Measurements from ENCODE around the gene C16orf86. TPM values are rescaled to one million over a fixed set of nuclear protein-coding genes. Genes with fewer than 3 reads are reported as not detected.

Gene C16orf86
- total RNA-seq, 2 donors from 2014 or later: 6.6 to 11.9 TPM

- Histone ChIP-seq H3K27me3 (replicated peaks; ENCODE audit: insufficient read depth) (no peaks in the 10 kb centered on the region), H3K4me3 (no peak overlapping the region), H3K9me3 (no peaks in the 10 kb centered on the region), H3K36me3 (no peaks in the 10 kb centered on the region), H3K27ac (peak overlapping the region in 1 of 2 donors; percentile 53), H3K4me1 (ENCODE audit: control insufficient read depth in 1 of 2, low read depth in 2 of 2) (peaks cover 14 to 24% of the 10 kb centered on the region in 2 donors)
- ATAC-seq (ENCODE audit: insufficient number of reproducible peaks, low FRiP score, low read depth) (no peak), DNase-seq (ENCODE audit: low spot score) (no peak)
- no peak for TF ChIP-seq CTCF (IDR thresholded peaks at IDR 0.05)
Observed at GRCh38 chr16:67668495-67669157, 2.0 kb downstream of the C16orf86 start.

GRCh38 chr16:67669499-67670101 is 3.0 kb downstream of the C16orf86 start:
- TF ChIP-seq CTCF (IDR thresholded peaks at IDR 0.05): no peak
- no peaks in the 10 kb centered on the region for H3K27me3 ChIP-seq (replicated peaks; ENCODE audit: insufficient read depth)
- DNase-seq (ENCODE audit: low spot score) (no peak), ATAC-seq (ENCODE audit: insufficient number of reproducible peaks, low FRiP score, low read depth) (no peak)
- no peak overlapping the region for H3K27ac ChIP-seq
- H3K9me3 ChIP-seq: no peaks in the 10 kb centered on the region
- H3K36me3 ChIP-seq: no peaks in the 10 kb centered on the region
- H3K4me3 ChIP-seq: no peak overlapping the region
- peaks cover 14 to 24% of the 10 kb centered on the region in 2 donors for H3K4me1 ChIP-seq (ENCODE audit: control insufficient read depth in 1 of 2, low read depth in 2 of 2)

GRCh38 chr16:67672306-67672705 is 5.7 kb downstream of the C16orf86 start:
- Histone ChIP-seq H3K4me3 (no peak overlapping the region), H3K27me3 (replicated peaks; ENCODE audit: insufficient read depth) (no peaks in the 10 kb centered on the region), H3K27ac (no peak overlapping the region), H3K4me1 (ENCODE audit: control insufficient read depth in 1 of 2, low read depth in 2 of 2) (peaks cover 4 to 9% of the 10 kb centered on the region in 2 donors), H3K9me3 (no peaks in the 10 kb centered on the region), H3K36me3 (no peaks in the 10 kb centered on the region)
- DNase-seq (ENCODE audit: low spot score) (no peak), ATAC-seq (ENCODE audit: insufficient number of reproducible peaks, low FRiP score, low read depth) (no peak)
- no peak for TF ChIP-seq CTCF (IDR thresholded peaks at IDR 0.05)

- Histone ChIP-seq H3K4me3 (no peak overlapping the region), H3K27me3 (replicated peaks; ENCODE audit: insufficient read depth) (no peaks in the 10 kb centered on the region), H3K27ac (peak overlapping the region in 1 of 2 donors; percentile 61), H3K4me1 (ENCODE audit: control insufficient read depth in 1 of 2, low read depth in 2 of 2) (peaks cover 0 to 4% of the 10 kb centered on the region in 2 donors), H3K9me3 (no peaks in the 10 kb centered on the region), H3K36me3 (no peaks in the 10 kb centered on the region)
- peak; percentile 35 for TF ChIP-seq CTCF (IDR thresholded peaks at IDR 0.05)
- ATAC-seq (ENCODE audit: insufficient number of reproducible peaks, low FRiP score, low read depth) (no peak), DNase-seq (ENCODE audit: low spot score) (no peak)
Observed at GRCh38 chr16:67672739-67673662, 6.4 kb downstream of the C16orf86 start.
